Endothelial cell of umbilical vein (primary cell): ENCODE measurements around the gene SNPH. TPM values are rescaled to one million over a fixed set of nuclear protein-coding genes. Genes with fewer than 3 reads are reported as not detected.

ENCODE experiments used
- BruUV-seq: library from RNA; stranded (reverse); fragments of 400-500 nt; replicated peaks from 2 replicates; lab custom pipeline; 2021; lab: Mats Ljungman, UMichigan
- CTCF ChIA-PET: fragments of 300-600, 350-600 bp; sonication (Branson Sonifier 250); formaldehyde crosslinking; loops from one replicate; lab custom pipeline; 2021; ENCODE audit warnings: antibody characterized with exemption, inconsistent platforms; lab: Charles Lee
- POLR2A ChIA-PET: fragments of 300-600, 350-600 bp; sonication (Branson Sonifier 250); formaldehyde crosslinking; loops from one replicate; lab custom pipeline; 2021; ENCODE audit warnings: antibody characterized with exemption, inconsistent platforms; lab: Charles Lee
- DNase-seq: peaks from one replicate; pipeline ENCODE4 v3.0.0-alpha.2; 2011; ENCODE audit warnings: low read depth, low spot score
- FAIRE-seq: peaks from 2 replicates; lab custom pipeline; 2011; peaks lifted over from hg19 to GRCh38; lab: Jason Lieb, UNC
- H2AFZ ChIP-seq: 2 replicates; pipeline ENCODE4 v1.6.0; 2012; ENCODE audit warnings: low read depth, low read length, control low read depth, inconsistent platforms
- H3K27ac ChIP-seq: 2 replicates; pipeline ENCODE4 v1.5.1; 2011; ENCODE audit warnings: low read depth, mild to moderate bottlenecking, control low read depth, low read length, moderate library complexity; ENCODE audit not compliant: insufficient read depth
- H3K27me3 ChIP-seq, 2 experiments: 2 replicates each; pipeline versions ENCODE4 v1.6.0 to v1.6.1; 2011; ENCODE audit warnings: low read length in 2 of 2, mixed read lengths in 1 of 2; ENCODE audit not compliant: control insufficient read depth in 2 of 2, insufficient read depth in 2 of 2
- H3K36me3 ChIP-seq, 2 experiments: 2 replicates in 1 of 2; 3 replicates in 1 of 2; pipeline ENCODE4 v1.5.1; 2011; ENCODE audit warnings: low read length in 2 of 2, mild to moderate bottlenecking in 1 of 2, moderate library complexity in 1 of 2; ENCODE audit not compliant: control insufficient read depth in 2 of 2, insufficient read depth in 2 of 2; ENCODE audit errors: extremely low read depth in 1 of 2
- H3K4me1 ChIP-seq: 3 replicates; pipeline ENCODE4 v1.5.1; 2011; ENCODE audit warnings: mild to moderate bottlenecking, low read length; ENCODE audit not compliant: control insufficient read depth, insufficient read depth; ENCODE audit errors: extremely low read depth
- H3K4me2 ChIP-seq: 2 replicates; pipeline ENCODE4 v1.6.1; 2011; ENCODE audit warnings: low read length, control low read depth, mixed read lengths; ENCODE audit not compliant: insufficient read depth
- H3K4me3 ChIP-seq, 3 experiments: fragments of 200-600 bp in 1 of 3; sonication (generic), shearing (Covaris generic) in 1 of 3; replicated peaks in 1 of 3; 2 replicates each; pipeline ENCODE4 v1.5.1; 2011 to 2016; ENCODE audit warnings: control low read depth in 3 of 3, low read length in 3 of 3, mild to moderate bottlenecking in 2 of 3, inconsistent platforms in 1 of 3, low read depth in 1 of 3, moderate library complexity in 1 of 3; ENCODE audit not compliant: insufficient read depth in 1 of 3
- H3K79me2 ChIP-seq: 2 replicates; pipeline ENCODE4 v1.6.0; 2012; ENCODE audit warnings: low read length, inconsistent platforms; ENCODE audit not compliant: control insufficient read depth, insufficient read depth
- H3K9ac ChIP-seq: replicated peaks from 2 replicates; pipeline ENCODE3; 2011; ENCODE audit warnings: low read length, control low read depth; ENCODE audit not compliant: insufficient read depth; ENCODE audit errors: extremely low read depth
- H3K9me1 ChIP-seq: replicated peaks from 3 replicates; pipeline ENCODE4 v1.6.0; 2011; ENCODE audit warnings: mild to moderate bottlenecking, low read length; ENCODE audit not compliant: control insufficient read depth, insufficient read depth; ENCODE audit errors: extremely low read depth
- H3K9me3 ChIP-seq: replicated peaks from 2 replicates; pipeline ENCODE4 v1.5.1; 2012; ENCODE audit warnings: low read length, inconsistent platforms; ENCODE audit not compliant: control insufficient read depth, insufficient read depth
- H4K20me1 ChIP-seq: replicated peaks from 2 replicates; pipeline ENCODE3; 2011; ENCODE audit warnings: mild to moderate bottlenecking, low read length; ENCODE audit not compliant: control insufficient read depth, insufficient read depth; ENCODE audit errors: extremely low read depth
- EZH2 ChIP-seq: IDR thresholded peaks from 2 replicates; pipeline ENCODE4 v1.6.1; 2012; ENCODE audit warnings: borderline replicate concordance, low read depth, mild to moderate bottlenecking, moderate library complexity, low read length, inconsistent platforms; ENCODE audit not compliant: severe bottlenecking
- FOS ChIP-seq: IDR thresholded peaks from 2 replicates; pipeline ENCODE4 v1.6.1; 2011; ENCODE audit warnings: mild to moderate bottlenecking, low read length, moderate library complexity, borderline replicate concordance; ENCODE audit not compliant: insufficient read depth
- GATA2 ChIP-seq: IDR thresholded peaks from 2 replicates; pipeline ENCODE4 v1.7.0; 2011; ENCODE audit warnings: low read depth, mild to moderate bottlenecking, moderate library complexity, mixed read lengths, low read length; ENCODE audit not compliant: insufficient read length, insufficient read depth
- JUN ChIP-seq: IDR thresholded peaks from 2 replicates; pipeline ENCODE4 v1.6.1; 2011; ENCODE audit warnings: borderline replicate concordance, low read depth; ENCODE audit not compliant: insufficient read length, insufficient read depth
- MAX ChIP-seq: IDR thresholded peaks from 2 replicates; pipeline ENCODE4 v1.6.1; 2011; ENCODE audit not compliant: insufficient read depth, insufficient read length
- MYC ChIP-seq: IDR thresholded peaks from one replicate; pipeline ENCODE4 v1.6.1; 2011; ENCODE audit warnings: mild to moderate bottlenecking, low read depth, low read length
- POLR2A ChIP-seq: IDR thresholded peaks from 2 replicates; pipeline ENCODE4 v1.6.1; 2012; ENCODE audit warnings: low read depth, mild to moderate bottlenecking, control low read depth, low read length
- POLR2AphosphoS5 ChIP-seq: IDR thresholded peaks from 2 replicates; pipeline ENCODE4 v1.6.1; 2012; ENCODE audit warnings: low read depth, mild to moderate bottlenecking, control low read depth, low read length, moderate library complexity; ENCODE audit not compliant: insufficient read depth
- dilution Hi-C: fragments of 300-500 bp; cut with MboI; formaldehyde crosslinking; loops from one replicate; pipeline ENCODE4 v1.15.0; 2019; ENCODE audit warnings: low sequenced_read_pairs; ENCODE audit not compliant: extremely low pct_ligation_motif_present
- intact Hi-C: fragments of 100-400 bp; cut with micrococcal nuclease; formaldehyde crosslinking; loops from one replicate; pipeline ENCODE4 v1.10.0; 2022
- polyA plus RNA-seq, 4 experiments: library from polyadenylated mRNA; depleted of rRNA in 3 of 4; stranded (reverse) in 3 of 4; unstranded in 1 of 4; fragments of >200 nt; gene quantifications; 2 replicates each; pipeline versions ENCODE4 v1.2.1 to v1.2.3, GENCODE V29; 2011 to 2012; ENCODE audit warnings: missing spikeins in 1 of 4
- total RNA-seq: library from RNA; stranded (reverse); gene quantifications from 2 replicates; pipeline ENCODE4 v1.2.3, GENCODE V29; 2021
- TF ChIP-seq, protein P1 (sequence below), 2 donors: IDR thresholded peaks; 1 replicate in 1 of 2; 2 replicates in 1 of 2; pipeline ENCODE4 v1.5.1; 2011; ENCODE audit warnings: low read length in 2 of 2, mild to moderate bottlenecking in 2 of 2, moderate library complexity in 2 of 2, control low read depth in 1 of 2, inconsistent platforms in 1 of 2, low read depth in 1 of 2; ENCODE audit not compliant: insufficient read depth in 1 of 2; ENCODE audit errors: extremely low read depth in 1 of 2

The SNPH gene
- total and polyA plus RNA-seq, 2 donors (not counting 3 experiments of a cell fraction or from before 2014, with no cell fraction given): 2.3 to 5.5 TPM

- ChIA-PET CTCF (interaction anchor here (0.8 to 1.9 kb wide), 5 partner anchors 25 to 237 kb away, joined by 3 to 9 read pairs (median 3); partner anchors contain the start of gene NSFL1C), POLR2A (no interaction called here)
- Histone ChIP-seq H3K4me1 (peaks cover 8% of the 10 kb centered on the region), H3K27me3 (no peaks in the 10 kb centered on the region), H3K4me2 (peak overlapping the region; percentile 71), H2AFZ (no peak overlapping the region), H3K79me2 (no peaks in the 10 kb centered on the region), H3K9me3 (no peaks in the 10 kb centered on the region), H3K36me3 (peaks cover 0 to 1% of the 10 kb centered on the region in 2 experiments), H3K9ac (no peak overlapping the region), H4K20me1 (no peaks in the 10 kb centered on the region), H3K9me1 (no peaks in the 10 kb centered on the region), H3K4me3 (no peak overlapping the region), H3K27ac (no peak overlapping the region)
- intact Hi-C loops (loop anchor here (5.0 kb wide), 1 partner anchor 40 kb away; the partner anchor contains the start of gene RAD21L1), dilution Hi-C loops (no loop called here)
- no TSS peak for BruUV-seq
- no peak for FAIRE-seq
- no peak for DNase-seq
- TF ChIP-seq FOS: no peak
- no peak for TF ChIP-seq GATA2
- TF ChIP-seq POLR2AphosphoS5: no peak
- TF ChIP-seq MAX: no peak
- no peak for TF ChIP-seq MYC
- TF ChIP-seq, protein P1, sequence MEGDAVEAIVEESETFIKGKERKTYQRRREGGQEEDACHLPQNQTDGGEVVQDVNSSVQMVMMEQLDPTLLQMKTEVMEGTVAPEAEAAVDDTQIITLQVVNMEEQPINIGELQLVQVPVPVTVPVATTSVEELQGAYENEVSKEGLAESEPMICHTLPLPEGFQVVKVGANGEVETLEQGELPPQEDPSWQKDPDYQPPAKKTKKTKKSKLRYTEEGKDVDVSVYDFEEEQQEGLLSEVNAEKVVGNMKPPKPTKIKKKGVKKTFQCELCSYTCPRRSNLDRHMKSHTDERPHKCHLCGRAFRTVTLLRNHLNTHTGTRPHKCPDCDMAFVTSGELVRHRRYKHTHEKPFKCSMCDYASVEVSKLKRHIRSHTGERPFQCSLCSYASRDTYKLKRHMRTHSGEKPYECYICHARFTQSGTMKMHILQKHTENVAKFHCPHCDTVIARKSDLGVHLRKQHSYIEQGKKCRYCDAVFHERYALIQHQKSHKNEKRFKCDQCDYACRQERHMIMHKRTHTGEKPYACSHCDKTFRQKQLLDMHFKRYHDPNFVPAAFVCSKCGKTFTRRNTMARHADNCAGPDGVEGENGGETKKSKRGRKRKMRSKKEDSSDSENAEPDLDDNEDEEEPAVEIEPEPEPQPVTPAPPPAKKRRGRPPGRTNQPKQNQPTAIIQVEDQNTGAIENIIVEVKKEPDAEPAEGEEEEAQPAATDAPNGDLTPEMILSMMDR (IDR thresholded peaks at IDR 0.05; ENCODE audit: extremely low read depth in 1 of 2, insufficient read depth in 1 of 2, low read depth in 1 of 2, low read length in 2 of 2): no peak
- TF ChIP-seq EZH2: no peak
- TF ChIP-seq JUN: no peak
- TF ChIP-seq POLR2A: no peak
Measured at GRCh38 chr20:1267161-1267560, 1.1 kb downstream of the SNPH start.
